IPS-15b (cell line): Measurements from ENCODE around the gene MTHFSD.

Experiments
- H3K27me3 ChIP-seq: one replicate; pipeline ENCODE4 v1.6.1; 2013; ENCODE audit warnings: low read length; ENCODE audit not compliant: control insufficient read depth, insufficient read depth
- H3K36me3 ChIP-seq: one replicate; pipeline ENCODE4 v1.6.1; 2013; ENCODE audit warnings: low read length; ENCODE audit not compliant: control insufficient read depth, insufficient read depth
- H3K4me1 ChIP-seq: one replicate; pipeline ENCODE4 v1.6.1; 2013; ENCODE audit warnings: mild to moderate bottlenecking, low read length; ENCODE audit not compliant: control insufficient read depth, insufficient read depth
- H3K4me3 ChIP-seq: one replicate; pipeline ENCODE4 v1.5.1; 2013; ENCODE audit warnings: low read depth, low read length
- H3K9ac ChIP-seq: one replicate; pipeline ENCODE4 v1.6.1; 2013; ENCODE audit warnings: low read depth, mild to moderate bottlenecking, low read length
- H3K9me3 ChIP-seq: one replicate; pipeline ENCODE4 v1.6.1; 2013; ENCODE audit warnings: mild to moderate bottlenecking, low read length; ENCODE audit not compliant: control insufficient read depth, insufficient read depth

The MTHFSD gene

GRCh38 chr16:86566966-86567700 is 12.1 kb upstream of the MTHFSD start:
- Histone ChIP-seq H3K4me1 (peaks cover 6% of the 10 kb centered on the region), H3K36me3 (no peaks in the 10 kb centered on the region), H3K27me3 (peaks cover 84% of the 10 kb centered on the region), H3K4me3 (peak overlapping the region; percentile 41), H3K9ac (no peak overlapping the region), H3K9me3 (no peaks in the 10 kb centered on the region)

- H3K4me3 ChIP-seq: peak within 1 kb of the TSS; percentile 41
- H3K36me3 ChIP-seq: no peaks in the 10 kb centered on the region
- no peak within 1 kb of the TSS for H3K9ac ChIP-seq
- H3K27me3 ChIP-seq: peaks cover 78% of the 10 kb centered on the region
- no peaks in the 10 kb centered on the region for H3K9me3 ChIP-seq
- peaks cover 6% of the 10 kb centered on the region for H3K4me1 ChIP-seq
Measured at GRCh38 chr16:86566601-86566965, 11.5 kb upstream of the MTHFSD start, which contains the start of gene FOXC2. TSS of gene FOXC2 (plus strand) at chr16:86566829. CDS start at chr16:86567336, 507 bp downstream.

- Histone ChIP-seq H3K4me1 (peaks cover 2% of the 10 kb centered on the region), H3K27me3 (peaks cover 71% of the 10 kb centered on the region), H3K9me3 (no peaks in the 10 kb centered on the region), H3K9ac (no peak overlapping the region), H3K36me3 (no peaks in the 10 kb centered on the region), H3K4me3 (peak overlapping the region; percentile 19)
Measured at GRCh38 chr16:86565644-86566511, 10.8 kb upstream of the MTHFSD start.

GRCh38 chr16:86565181-86565631 is 10.2 kb upstream of the MTHFSD start:
- H3K4me3 ChIP-seq: peak overlapping the region; percentile 2

GRCh38 chr16:86563469-86564345 is 8.7 kb upstream of the MTHFSD start:
- no peaks in the 10 kb centered on the region for H3K36me3 ChIP-seq
- H3K27me3 ChIP-seq: peaks cover 49% of the 10 kb centered on the region
- peak overlapping the region; percentile 51 for H3K4me3 ChIP-seq
- peaks cover 2% of the 10 kb centered on the region for H3K4me1 ChIP-seq
- H3K9me3 ChIP-seq: no peaks in the 10 kb centered on the region
- H3K9ac ChIP-seq: no peak overlapping the region

More at GRCh38 chr16:86565181-86565631, 10.2 kb upstream of the MTHFSD start:
- H3K4me1 ChIP-seq: peaks cover 2% of the 10 kb centered on the region
- peaks cover 64% of the 10 kb centered on the region for H3K27me3 ChIP-seq
- no peak overlapping the region for H3K9ac ChIP-seq
- no peaks in the 10 kb centered on the region for H3K9me3 ChIP-seq
- H3K36me3 ChIP-seq: no peaks in the 10 kb centered on the region

GRCh38 chr16:86562356-86562755 is 7.3 kb upstream of the MTHFSD start:
- Histone ChIP-seq H3K27me3 (peaks cover 38% of the 10 kb centered on the region), H3K4me1 (peaks cover 2% of the 10 kb centered on the region), H3K9ac (no peak overlapping the region), H3K4me3 (no peak overlapping the region), H3K9me3 (no peaks in the 10 kb centered on the region), H3K36me3 (no peaks in the 10 kb centered on the region)

- Histone ChIP-seq H3K9me3 (no peaks in the 10 kb centered on the region), H3K9ac (no peak overlapping the region), H3K36me3 (no peaks in the 10 kb centered on the region), H3K4me3 (no peak overlapping the region), H3K27me3 (peaks cover 20% of the 10 kb centered on the region), H3K4me1 (no peaks in the 10 kb centered on the region)
Measured at GRCh38 chr16:86559802-86560305, 4.8 kb upstream of the MTHFSD start.

- no peak overlapping the region for H3K9ac ChIP-seq
- H3K4me3 ChIP-seq: no peak overlapping the region
- no peaks in the 10 kb centered on the region for H3K36me3 ChIP-seq
- H3K9me3 ChIP-seq: no peaks in the 10 kb centered on the region
- H3K27me3 ChIP-seq: peaks cover 9% of the 10 kb centered on the region
- peaks cover 4% of the 10 kb centered on the region for H3K4me1 ChIP-seq
Measured at GRCh38 chr16:86558355-86559193, 3.5 kb upstream of the MTHFSD start.

GRCh38 chr16:86557587-86557986 is 2.6 kb upstream of the MTHFSD start:
- H3K9me3 ChIP-seq: no peaks in the 10 kb centered on the region
- no peak overlapping the region for H3K9ac ChIP-seq
- peaks cover 4% of the 10 kb centered on the region for H3K4me1 ChIP-seq
- H3K27me3 ChIP-seq: peaks cover 2% of the 10 kb centered on the region
- H3K4me3 ChIP-seq: no peak overlapping the region
- no peaks in the 10 kb centered on the region for H3K36me3 ChIP-seq

- H3K4me1 ChIP-seq: peaks cover 4% of the 10 kb centered on the region
- no peaks in the 10 kb centered on the region for H3K36me3 ChIP-seq
- no peak overlapping the region for H3K4me3 ChIP-seq
- H3K9me3 ChIP-seq: no peaks in the 10 kb centered on the region
- H3K27me3 ChIP-seq: no peaks in the 10 kb centered on the region
- no peak overlapping the region for H3K9ac ChIP-seq
Measured at GRCh38 chr16:86556576-86556975, 1.5 kb upstream of the MTHFSD start.
